Smooth muscle cell (in vitro differentiated cells): ENCODE measurements around the gene BICD1. TPM values are rescaled to one million over a fixed set of nuclear protein-coding genes. Genes with fewer than 3 reads are reported as not detected.

Experiments
- DNase-seq: peaks from one replicate; lab custom pipeline; 2025; ENCODE audit not compliant: unreplicated experiment; lab: John Stamatoyannopoulos, UW
- H2AFZ ChIP-seq: fragments of 200-600 bp; sonication (generic); 2 replicates; pipeline ENCODE4 v1.6.0; 2016; ENCODE audit warnings: antibody characterized with exemption, low read depth, mild to moderate bottlenecking
- H3F3A ChIP-seq: fragments of 200-600 bp; sonication (generic); 2 replicates; pipeline ENCODE4 v1.6.0; 2017; ENCODE audit warnings: antibody characterized with exemption, low read depth
- H3K27ac ChIP-seq: fragments of 200-600 bp; sonication (generic); 2 replicates; pipeline ENCODE4 v1.5.1; 2016; ENCODE audit warnings: low read depth, mild to moderate bottlenecking
- H3K27me3 ChIP-seq: fragments of 200-600 bp; sonication (generic); 2 replicates; pipeline ENCODE4 v1.6.1; 2016; ENCODE audit warnings: low read depth, mild to moderate bottlenecking
- H3K36me3 ChIP-seq: fragments of 200-600 bp; sonication (generic); 2 replicates; pipeline ENCODE4 v1.5.1; 2016; ENCODE audit warnings: low read depth
- H3K4me1 ChIP-seq: fragments of 200-600 bp; sonication (generic); 2 replicates; pipeline ENCODE4 v1.5.1; 2016; ENCODE audit warnings: low read depth
- H3K4me2 ChIP-seq: fragments of 200-600 bp; sonication (generic); 2 replicates; pipeline ENCODE4 v1.6.0; 2016; ENCODE audit warnings: mild to moderate bottlenecking
- H3K4me3 ChIP-seq: fragments of 200-600 bp; sonication (generic); 2 replicates; pipeline ENCODE4 v1.5.1; 2016; ENCODE audit warnings: mild to moderate bottlenecking
- H3K79me2 ChIP-seq: fragments of 200-600 bp; sonication (generic); 2 replicates; pipeline ENCODE4 v1.6.0; 2016; ENCODE audit warnings: low read depth, mild to moderate bottlenecking
- H3K9ac ChIP-seq: fragments of 200-600 bp; sonication (generic); 2 replicates; pipeline ENCODE4 v1.6.0; 2016; ENCODE audit warnings: low read depth
- H3K9me3 ChIP-seq: fragments of 200-600 bp; sonication (generic); replicated peaks from 2 replicates; pipeline ENCODE4 v1.5.1; 2016; ENCODE audit warnings: low read depth
- H4K20me1 ChIP-seq: fragments of 200-600 bp; sonication (generic); 2 replicates; pipeline ENCODE4 v1.6.0; 2016; ENCODE audit warnings: low read depth
- WGBS: methylation state at CpG from one replicate; pipeline ENCODE4 v1.1.7; 2016; ENCODE audit warnings: low lambda C conversion rate; 5-methylcytosine and 5-hydroxymethylcytosine counted together
- polyA plus RNA-seq: library from polyadenylated mRNA; unstranded; fragments of >200 nt; fragmentation: Nextera tagmentation; extraction: Ambion mirVana; gene quantifications from 2 replicates; pipeline ENCODE4 v1.2.1, GENCODE V29; 2016
- total RNA-seq: library from RNA; depleted of rRNA; stranded (reverse); fragments of >200 nt; gene quantifications from 2 replicates; pipeline ENCODE4 v1.2.3, GENCODE V29; 2014
- TF ChIP-seq, protein P1 (sequence below): fragments of 200-600 bp; sonication (generic); IDR thresholded peaks from 2 replicates; pipeline ENCODE4 v1.5.1; 2017; ENCODE audit warnings: borderline replicate concordance, mild to moderate bottlenecking, antibody characterized with exemption; ENCODE audit not compliant: insufficient read depth, poor library complexity, severe bottlenecking

Gene BICD1
- total and polyA plus RNA-seq, 2 experiments from 2014 or later = 6.5 to 11.5 TPM

DNA sequence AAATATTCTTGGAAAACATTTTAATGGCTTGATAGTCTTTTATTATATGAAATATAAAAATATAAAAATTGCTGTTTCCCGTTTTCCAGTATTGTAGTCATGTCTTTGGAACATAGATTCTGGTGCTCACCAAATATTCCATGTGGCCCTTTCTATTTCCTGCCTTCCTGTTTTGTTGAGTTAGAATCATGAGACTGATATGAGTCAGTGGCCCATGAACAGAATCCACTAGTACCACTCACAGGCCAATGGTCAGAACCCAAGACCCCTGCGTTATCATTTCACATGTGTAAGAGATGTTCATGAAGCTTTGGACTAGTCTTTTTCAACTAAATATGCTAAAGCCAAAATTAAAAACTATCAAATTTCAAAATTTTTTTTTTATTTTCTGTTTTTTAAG, 56.9 kb downstream of the BICD1 start:
- Histone ChIP-seq H2AFZ (no peak overlapping the region), H3K4me2 (no peak overlapping the region)

DNA sequence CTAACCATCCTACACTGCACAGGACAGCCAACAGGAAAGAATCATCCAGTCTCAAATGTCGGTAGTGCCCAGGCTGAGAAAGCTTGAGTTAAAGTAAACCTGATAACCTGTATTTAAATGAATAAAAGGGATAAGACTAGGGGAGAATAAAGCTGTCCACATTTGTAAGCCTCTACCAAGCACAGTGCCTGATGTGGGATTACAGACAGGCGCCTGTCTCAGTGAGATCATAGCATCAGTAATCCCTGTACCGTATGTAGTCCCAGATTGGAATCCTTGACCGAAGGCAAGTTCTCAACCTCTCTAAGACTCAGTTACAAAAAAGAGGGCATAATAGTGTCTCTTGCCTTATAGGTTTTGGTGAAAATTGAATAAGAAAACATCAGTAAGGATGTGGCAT, 59.9 kb downstream of the BICD1 start:
- Histone ChIP-seq H3K27ac (no peak overlapping the region), H3K4me1 (no peaks in the 10 kb centered on the region), H3K9me3 (no peaks in the 10 kb centered on the region), H3K36me3 (no peaks in the 10 kb centered on the region), H3K79me2 (no peaks in the 10 kb centered on the region), H3F3A (no peaks in the 10 kb centered on the region), H4K20me1 (peaks cover 14% of the 10 kb centered on the region), H2AFZ (no peak overlapping the region), H3K27me3 (no peaks in the 10 kb centered on the region), H3K9ac (no peak overlapping the region), H3K4me2 (no peak overlapping the region), H3K4me3 (no peak overlapping the region)
- TF ChIP-seq, protein P1, sequence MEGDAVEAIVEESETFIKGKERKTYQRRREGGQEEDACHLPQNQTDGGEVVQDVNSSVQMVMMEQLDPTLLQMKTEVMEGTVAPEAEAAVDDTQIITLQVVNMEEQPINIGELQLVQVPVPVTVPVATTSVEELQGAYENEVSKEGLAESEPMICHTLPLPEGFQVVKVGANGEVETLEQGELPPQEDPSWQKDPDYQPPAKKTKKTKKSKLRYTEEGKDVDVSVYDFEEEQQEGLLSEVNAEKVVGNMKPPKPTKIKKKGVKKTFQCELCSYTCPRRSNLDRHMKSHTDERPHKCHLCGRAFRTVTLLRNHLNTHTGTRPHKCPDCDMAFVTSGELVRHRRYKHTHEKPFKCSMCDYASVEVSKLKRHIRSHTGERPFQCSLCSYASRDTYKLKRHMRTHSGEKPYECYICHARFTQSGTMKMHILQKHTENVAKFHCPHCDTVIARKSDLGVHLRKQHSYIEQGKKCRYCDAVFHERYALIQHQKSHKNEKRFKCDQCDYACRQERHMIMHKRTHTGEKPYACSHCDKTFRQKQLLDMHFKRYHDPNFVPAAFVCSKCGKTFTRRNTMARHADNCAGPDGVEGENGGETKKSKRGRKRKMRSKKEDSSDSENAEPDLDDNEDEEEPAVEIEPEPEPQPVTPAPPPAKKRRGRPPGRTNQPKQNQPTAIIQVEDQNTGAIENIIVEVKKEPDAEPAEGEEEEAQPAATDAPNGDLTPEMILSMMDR = no peak
- no peak for DNase-seq
- WGBS = 95% methylated on average over 4 of the region's 4 CpGs

More for the DNA sequence above, 56.9 kb downstream of the BICD1 start:
- Histone ChIP-seq H3K79me2 (no peaks in the 10 kb centered on the region), H3K9ac (no peak overlapping the region), H3K27me3 (no peaks in the 10 kb centered on the region), H3K36me3 (no peaks in the 10 kb centered on the region), H3K4me3 (no peak overlapping the region), H4K20me1 (no peaks in the 10 kb centered on the region), H3K9me3 (no peaks in the 10 kb centered on the region), H3K27ac (no peak overlapping the region), H3K4me1 (no peaks in the 10 kb centered on the region), H3F3A (no peaks in the 10 kb centered on the region)
- WGBS = 95% methylated on average over 2 of the region's 2 CpGs
- no peak for DNase-seq
- TF ChIP-seq, protein P1 = no peak

DNA sequence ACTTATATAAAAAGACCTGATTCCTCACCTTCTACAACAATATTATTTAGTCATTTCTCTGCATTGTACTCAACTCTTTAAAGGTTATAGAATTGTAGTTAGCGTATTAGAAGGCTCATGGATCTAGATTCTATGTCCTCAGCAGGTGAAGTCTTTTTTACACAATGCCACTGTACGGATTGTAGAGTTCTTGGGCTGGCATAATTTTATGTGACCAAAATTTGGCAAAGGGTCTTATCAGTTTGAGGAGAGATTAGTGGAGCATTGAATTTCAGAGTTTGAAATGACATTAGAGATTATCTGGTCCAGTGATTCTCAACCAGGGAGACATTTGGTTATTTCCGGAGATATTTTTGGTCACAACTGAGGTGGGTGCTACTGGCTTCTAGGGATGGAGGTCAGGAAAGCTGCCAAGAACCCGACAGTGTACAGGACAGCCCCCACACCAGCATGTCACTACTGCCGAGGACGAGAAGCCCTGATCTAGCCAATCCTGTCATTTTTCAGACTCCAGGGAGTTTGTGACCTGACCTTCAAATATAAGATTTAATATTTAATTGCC, 63.9 kb downstream of the BICD1 start:
- Histone ChIP-seq H3K9me3 (no peaks in the 10 kb centered on the region), H2AFZ (no peak overlapping the region), H3K9ac (no peak overlapping the region), H3F3A (no peaks in the 10 kb centered on the region), H3K4me3 (no peak overlapping the region), H3K79me2 (no peaks in the 10 kb centered on the region), H3K36me3 (no peaks in the 10 kb centered on the region), H3K4me1 (no peaks in the 10 kb centered on the region), H3K27me3 (no peaks in the 10 kb centered on the region), H3K27ac (no peak overlapping the region), H4K20me1 (peaks cover 25% of the 10 kb centered on the region), H3K4me2 (no peak overlapping the region)
- WGBS = 87% methylated on average over 6 of the region's 6 CpGs
- TF ChIP-seq, protein P1 = no peak
- no peak for DNase-seq

DNA sequence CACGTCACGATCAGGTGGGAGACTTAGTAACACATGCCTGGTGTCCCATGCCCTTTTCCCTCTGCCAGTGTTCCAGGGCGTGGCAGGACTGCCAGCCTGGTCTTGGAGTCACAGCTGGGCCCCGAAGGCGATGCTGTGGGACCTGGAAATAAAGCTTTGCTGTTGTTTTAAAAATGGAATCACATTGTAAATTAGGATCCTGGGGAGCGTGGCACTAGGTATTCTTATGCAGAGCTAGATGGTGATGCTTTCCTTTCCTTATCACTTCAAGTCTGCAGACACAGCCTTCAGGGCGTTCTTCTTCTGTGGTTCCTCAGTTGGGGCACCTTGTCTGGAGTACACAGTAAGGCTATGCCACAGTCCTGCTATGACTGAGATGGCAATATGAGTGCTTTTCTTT, 64.6 kb downstream of the BICD1 start:
- DNase-seq = no peak
- Histone ChIP-seq H3K9ac (no peak overlapping the region), H3K4me3 (no peak overlapping the region), H3F3A (no peaks in the 10 kb centered on the region), H3K27ac (no peak overlapping the region), H4K20me1 (peaks cover 25% of the 10 kb centered on the region), H3K79me2 (peaks cover 1% of the 10 kb centered on the region), H2AFZ (no peak overlapping the region), H3K4me1 (no peaks in the 10 kb centered on the region), H3K36me3 (no peaks in the 10 kb centered on the region), H3K9me3 (no peaks in the 10 kb centered on the region), H3K27me3 (no peaks in the 10 kb centered on the region), H3K4me2 (no peak overlapping the region)
- TF ChIP-seq, protein P1 = no peak
- WGBS = 84% methylated on average over 7 of the region's 7 CpGs
